Epithelial cell of esophagus (primary cell): ENCODE measurements around the gene WDR53.
A peak's percentile ranks its signal among the peaks of the same experiment; 100 is the strongest.
"Not testable (repeated sequence)": the region's sequence is repeated elsewhere in the genome, so short reads cannot be mapped to it uniquely, and the experiment has no call there.

ENCODE experiments used
- DNase-seq: peaks from one replicate; pipeline ENCODE4 v3.0.0; 2010; ENCODE audit warnings: low read depth
- H3K4me3 ChIP-seq: 2 replicates; pipeline ENCODE4 v1.5.1; 2011; ENCODE audit warnings: mild to moderate bottlenecking, low read length, control low read depth
- TF ChIP-seq, protein P1 (sequence below): IDR thresholded peaks from 2 replicates; pipeline ENCODE4 v1.5.1; 2011; ENCODE audit warnings: low read depth, mild to moderate bottlenecking, low read length, control low read depth, inconsistent platforms; ENCODE audit not compliant: insufficient read depth; ENCODE audit errors: missing control alignments

WDR53 gene

DNA sequence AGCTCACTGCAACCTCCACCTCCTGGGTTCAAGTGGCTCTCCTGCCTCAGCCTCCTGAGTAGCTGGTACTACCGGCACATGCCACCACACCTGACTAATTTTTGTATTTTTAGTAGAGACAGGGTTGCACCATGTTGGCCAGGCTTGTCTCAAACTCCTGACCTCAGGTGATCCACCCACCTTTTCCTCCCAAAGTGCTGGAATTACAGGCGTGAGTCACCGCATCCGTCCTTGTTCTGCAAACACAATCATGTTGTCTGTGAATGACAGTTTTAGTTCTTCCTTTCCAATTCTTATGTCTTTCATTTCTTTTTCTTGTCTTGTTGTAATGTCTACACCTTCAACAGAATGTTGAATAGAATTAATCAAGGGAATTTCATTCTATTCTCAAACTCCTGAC, 36.9 kb downstream of the WDR53 start:
- no peak overlapping the region for H3K4me3 ChIP-seq
- TF ChIP-seq, protein P1, sequence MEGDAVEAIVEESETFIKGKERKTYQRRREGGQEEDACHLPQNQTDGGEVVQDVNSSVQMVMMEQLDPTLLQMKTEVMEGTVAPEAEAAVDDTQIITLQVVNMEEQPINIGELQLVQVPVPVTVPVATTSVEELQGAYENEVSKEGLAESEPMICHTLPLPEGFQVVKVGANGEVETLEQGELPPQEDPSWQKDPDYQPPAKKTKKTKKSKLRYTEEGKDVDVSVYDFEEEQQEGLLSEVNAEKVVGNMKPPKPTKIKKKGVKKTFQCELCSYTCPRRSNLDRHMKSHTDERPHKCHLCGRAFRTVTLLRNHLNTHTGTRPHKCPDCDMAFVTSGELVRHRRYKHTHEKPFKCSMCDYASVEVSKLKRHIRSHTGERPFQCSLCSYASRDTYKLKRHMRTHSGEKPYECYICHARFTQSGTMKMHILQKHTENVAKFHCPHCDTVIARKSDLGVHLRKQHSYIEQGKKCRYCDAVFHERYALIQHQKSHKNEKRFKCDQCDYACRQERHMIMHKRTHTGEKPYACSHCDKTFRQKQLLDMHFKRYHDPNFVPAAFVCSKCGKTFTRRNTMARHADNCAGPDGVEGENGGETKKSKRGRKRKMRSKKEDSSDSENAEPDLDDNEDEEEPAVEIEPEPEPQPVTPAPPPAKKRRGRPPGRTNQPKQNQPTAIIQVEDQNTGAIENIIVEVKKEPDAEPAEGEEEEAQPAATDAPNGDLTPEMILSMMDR, result no peak
- peak; percentile 63 for DNase-seq

DNA sequence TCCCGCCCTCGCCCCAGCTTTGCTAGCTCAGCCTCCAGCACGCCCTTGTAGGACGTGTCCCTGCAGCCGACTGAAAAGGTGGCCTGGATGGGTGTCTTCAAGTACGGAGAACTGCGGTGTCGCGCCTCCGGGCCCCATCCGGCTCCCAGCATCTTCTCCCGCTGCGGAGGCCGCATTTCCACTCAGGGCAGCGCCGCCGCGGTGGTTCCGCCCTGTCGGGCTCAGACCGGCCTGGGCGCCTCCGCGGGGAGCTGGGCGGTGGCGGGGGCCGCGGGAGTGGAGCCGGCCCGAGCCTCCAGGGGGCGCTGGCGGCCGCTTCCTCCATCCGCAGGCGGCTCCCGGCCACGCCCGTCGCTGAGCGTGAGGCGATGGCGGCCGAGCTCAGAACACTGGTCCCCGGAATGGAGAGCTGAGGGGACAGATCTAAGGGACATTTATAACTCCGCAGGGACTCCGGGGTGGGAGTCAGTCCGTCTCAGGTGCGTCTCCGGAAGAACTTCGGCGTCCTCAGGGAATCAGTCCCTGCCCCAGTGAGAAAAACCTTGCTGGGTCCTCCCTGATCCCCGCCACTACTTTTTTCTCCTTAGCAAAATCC, 39.6 kb downstream of the WDR53 start:
- TF ChIP-seq, protein P1, result peak; percentile 35
- peak overlapping the region; percentile 42 for H3K4me3 ChIP-seq
- DNase-seq, result peak; percentile 57

DNA sequence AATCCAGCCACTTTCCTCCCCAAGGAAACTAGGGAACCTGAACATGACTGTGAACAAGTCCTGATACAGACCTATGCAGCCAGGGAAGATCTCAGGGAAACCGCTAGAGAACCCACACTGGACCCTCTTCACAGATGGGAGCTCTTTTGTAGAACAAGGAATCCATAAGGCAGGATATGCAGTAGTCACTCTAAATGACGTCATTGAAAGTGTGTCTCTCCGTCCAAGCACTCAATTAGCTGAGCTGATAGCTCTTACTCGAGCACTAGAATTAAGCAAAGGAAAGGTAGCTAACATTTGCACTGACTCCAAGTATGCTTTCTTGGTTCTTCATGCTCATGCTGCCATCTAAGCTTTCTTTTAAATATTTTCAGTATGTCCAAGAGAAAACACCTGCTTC, 43.2 kb downstream of the WDR53 start:
- no peak for DNase-seq
- TF ChIP-seq, protein P1, result no peak
- H3K4me3 ChIP-seq, result no peak overlapping the region

DNA sequence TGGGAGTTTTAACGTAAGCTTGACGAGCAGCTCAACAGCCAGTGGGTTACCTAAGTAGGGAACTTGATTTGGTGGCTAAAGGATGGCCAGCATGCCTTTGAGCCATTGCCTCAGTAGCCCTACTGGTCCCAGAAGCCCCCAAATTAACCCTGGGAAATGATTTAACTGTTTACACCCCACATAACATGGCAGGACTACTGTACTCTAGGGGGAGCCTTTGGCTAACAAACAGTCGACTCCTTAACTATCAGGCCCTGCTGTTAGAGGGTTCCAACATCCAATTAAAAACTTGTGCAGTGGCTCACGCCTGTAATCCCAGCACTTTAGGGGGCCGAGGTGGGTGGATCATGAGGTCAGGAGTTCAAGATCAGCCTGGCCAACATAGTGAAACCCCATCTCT, 43.8 kb downstream of the WDR53 start:
- peak; percentile 32 for DNase-seq
- no peak overlapping the region for H3K4me3 ChIP-seq
- TF ChIP-seq, protein P1, result peak; percentile 16

DNA sequence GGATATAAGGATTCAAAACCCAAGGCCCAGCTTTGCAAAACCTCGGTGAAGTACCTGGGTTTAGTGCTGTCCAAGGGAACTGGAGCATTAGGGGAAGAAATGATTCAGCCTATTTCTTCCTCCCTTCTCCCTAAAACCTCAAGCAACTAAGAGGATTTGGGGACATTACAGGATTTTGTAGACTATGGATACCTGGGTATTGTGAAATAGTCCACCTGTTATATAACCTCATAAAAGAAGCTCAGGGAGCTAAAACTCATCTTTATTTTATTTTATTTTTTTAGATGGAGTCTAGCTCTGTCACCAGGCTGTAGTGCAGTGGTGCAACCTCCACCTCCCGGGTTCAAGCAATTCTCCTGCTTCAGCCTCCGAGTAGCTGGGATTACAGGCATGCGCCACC, 44.5 kb downstream of the WDR53 start:
- H3K4me3 ChIP-seq, result no peak overlapping the region
- no peak for DNase-seq
- TF ChIP-seq, protein P1, result no peak

DNA sequence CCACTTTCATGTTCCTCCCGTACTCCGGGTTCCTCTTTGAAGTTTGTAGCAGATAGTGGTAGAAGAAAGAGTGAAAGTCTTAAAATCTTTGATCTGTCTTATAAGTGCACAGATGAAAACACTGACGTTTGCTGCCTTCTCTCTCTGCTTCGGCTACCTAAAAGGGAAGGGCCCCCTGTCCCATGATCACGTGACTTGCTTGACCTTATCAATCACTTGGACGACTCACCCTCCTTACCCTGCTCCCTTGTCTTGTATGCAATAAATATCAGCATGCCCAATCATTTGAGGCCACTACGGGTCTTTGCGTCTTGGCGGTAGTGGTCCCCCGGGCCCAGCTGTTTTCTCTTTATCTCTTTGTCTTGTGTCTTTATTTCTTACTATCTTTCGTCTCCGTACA, 47.1 kb downstream of the WDR53 start:
- DNase-seq, result not testable (repeated sequence)

DNA sequence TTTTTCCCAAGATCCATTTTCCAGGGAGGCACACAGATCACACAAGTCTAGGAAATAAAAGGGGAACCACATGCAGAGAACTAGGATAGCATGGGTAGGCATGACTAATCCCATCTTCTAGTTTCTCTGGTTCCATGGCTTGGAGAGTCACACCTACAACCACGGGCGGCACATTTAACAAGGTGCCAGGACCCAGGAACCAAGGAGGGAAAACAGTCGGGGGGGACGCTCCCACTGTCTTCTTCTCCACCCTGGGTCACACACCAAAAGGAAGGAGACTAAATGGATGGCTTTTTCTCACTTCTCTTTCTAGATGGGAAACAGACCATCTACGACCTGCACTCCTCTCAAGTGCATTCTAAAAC, 48.7 kb downstream of the WDR53 start:
- no peak overlapping the region for H3K4me3 ChIP-seq
- TF ChIP-seq, protein P1, result no peak
- no peak for DNase-seq

More for the DNA sequence above, 47.1 kb downstream of the WDR53 start:
- H3K4me3 ChIP-seq, result not testable (repeated sequence)
